Measurements from ENCODE around the gene DPEP3. TPM values are rescaled to one million over a fixed set of nuclear protein-coding genes. Genes with fewer than 3 reads are reported as not detected.
A peak's percentile ranks its signal among the peaks of the same experiment; 100 is the strongest.

The DPEP3 gene
- total and polyA plus RNA-seq, 10 donors, result 0.26 to 2.2 (median 0.93) TPM

DNA sequence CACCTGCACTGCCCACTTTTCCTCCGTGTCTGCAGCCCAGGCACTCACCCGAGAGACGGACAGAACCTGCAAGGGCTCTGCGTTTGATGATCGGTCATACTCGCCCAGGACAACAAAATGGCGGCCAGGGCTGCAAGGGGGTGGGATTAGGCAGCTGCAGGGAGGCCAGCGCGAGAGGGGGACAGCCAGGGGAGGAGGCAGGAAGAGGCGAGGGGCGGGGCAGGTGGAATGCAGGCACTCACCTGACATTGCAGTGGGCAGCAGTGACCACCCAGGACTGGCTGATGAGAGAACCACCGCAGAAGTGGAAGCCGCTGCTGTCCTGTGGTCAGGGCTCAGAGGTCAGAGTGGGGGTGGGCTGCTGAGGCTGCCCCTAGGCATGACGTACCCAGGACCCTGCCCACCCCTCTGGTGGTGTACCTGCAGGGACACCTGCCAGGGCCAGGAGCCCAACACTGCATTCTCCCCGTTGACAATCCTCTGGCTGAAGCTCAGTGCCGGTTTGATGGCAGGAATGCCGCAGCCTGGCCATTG is 49.6 kb downstream of the DPEP3 start:
- intact Hi-C loops (cut with DNase I; ENCODE audit: low total_unique reads), result loop anchor here (10.0 kb wide), 1 partner anchor 86 kb away; the partner anchor contains the start of genes CENPT, NUTF2 and THAP11
- Histone ChIP-seq H3K27me3 (replicated peaks in 1 of 7) (no peaks in the 10 kb centered on the region), H3K4me3 (no peak overlapping the region), H3K9me3 (no peaks in the 10 kb centered on the region), H3K36me3 (peaks cover 0 to 98% (median 61%) of the 10 kb centered on the region in 6 donors), H3K27ac (peak overlapping the region in 1 of 8 donors; percentile 30), H3K4me1 (peaks cover 14 to 58% (median 35%) of the 10 kb centered on the region in 6 donors)
- WGBS, 5 donors, result 92 to 96% (median 93%) methylated on average over 15 to 17 of the region's 17 CpGs
- DNase-seq, result peak; percentile 71
- no peak for TF ChIP-seq POLR2A (IDR thresholded peaks at IDR 0.05)
- TF ChIP-seq, protein P1, sequence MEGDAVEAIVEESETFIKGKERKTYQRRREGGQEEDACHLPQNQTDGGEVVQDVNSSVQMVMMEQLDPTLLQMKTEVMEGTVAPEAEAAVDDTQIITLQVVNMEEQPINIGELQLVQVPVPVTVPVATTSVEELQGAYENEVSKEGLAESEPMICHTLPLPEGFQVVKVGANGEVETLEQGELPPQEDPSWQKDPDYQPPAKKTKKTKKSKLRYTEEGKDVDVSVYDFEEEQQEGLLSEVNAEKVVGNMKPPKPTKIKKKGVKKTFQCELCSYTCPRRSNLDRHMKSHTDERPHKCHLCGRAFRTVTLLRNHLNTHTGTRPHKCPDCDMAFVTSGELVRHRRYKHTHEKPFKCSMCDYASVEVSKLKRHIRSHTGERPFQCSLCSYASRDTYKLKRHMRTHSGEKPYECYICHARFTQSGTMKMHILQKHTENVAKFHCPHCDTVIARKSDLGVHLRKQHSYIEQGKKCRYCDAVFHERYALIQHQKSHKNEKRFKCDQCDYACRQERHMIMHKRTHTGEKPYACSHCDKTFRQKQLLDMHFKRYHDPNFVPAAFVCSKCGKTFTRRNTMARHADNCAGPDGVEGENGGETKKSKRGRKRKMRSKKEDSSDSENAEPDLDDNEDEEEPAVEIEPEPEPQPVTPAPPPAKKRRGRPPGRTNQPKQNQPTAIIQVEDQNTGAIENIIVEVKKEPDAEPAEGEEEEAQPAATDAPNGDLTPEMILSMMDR (IDR thresholded peaks at IDR 0.05 in 8 of 11, conservative IDR thresholded peaks at IDR 0.05 in 3 of 11), result no peak
- peak in 1 of 3 donors; percentile 68 for TF ChIP-seq POLR2AphosphoS5 (IDR thresholded peaks at IDR 0.05)

GRCh38 chr16:67930191-67930590 is 50.1 kb downstream of the DPEP3 start:
- DNase-seq, result no peak
- H3K4me3 ChIP-seq, result no peak overlapping the region
- H3K27ac ChIP-seq, result no peak overlapping the region
- TF ChIP-seq POLR2A (IDR thresholded peaks at IDR 0.05) (no peak), POLR2AphosphoS5 (IDR thresholded peaks at IDR 0.05) (peak in 1 of 3 donors; percentile 56)
- H3K9me3 ChIP-seq, result no peaks in the 10 kb centered on the region
- no peaks in the 10 kb centered on the region for H3K27me3 ChIP-seq (replicated peaks in 1 of 7)
- peaks cover 13 to 59% (median 35%) of the 10 kb centered on the region in 6 donors for H3K4me1 ChIP-seq
- H3K36me3 ChIP-seq, result peaks cover 0 to 100% (median 60%) of the 10 kb centered on the region in 6 donors
- intact Hi-C loops (cut with DNase I; ENCODE audit: low total_unique reads), result loop anchor here (10.0 kb wide), 1 partner anchor 85 kb away; the partner anchor contains the start of genes CENPT, NUTF2 and THAP11
- 93 to 97% (median 96%) methylated on average over 14 of the region's 14 CpGs for WGBS, 5 donors

- Histone ChIP-seq H3K27me3 (replicated peaks in 1 of 7) (no peaks in the 10 kb centered on the region), H3K4me3 (no peak overlapping the region), H3K27ac (peak overlapping the region in 1 of 8 donors; percentile 27), H3K36me3 (peaks cover 0 to 96% (median 47%) of the 10 kb centered on the region in 6 donors), H3K9me3 (no peaks in the 10 kb centered on the region), H3K4me1 (peaks cover 8 to 57% (median 26%) of the 10 kb centered on the region in 6 donors)
- peak; percentile 92 for DNase-seq
- 47 to 57% (median 51%) methylated on average over 11 to 16 of the region's 16 CpGs for WGBS, 5 donors
- intact Hi-C loops (cut with DNase I; ENCODE audit: low total_unique reads), result loop anchor here (10.0 kb wide), 1 partner anchor 254 kb away; no protein-coding TSS in a partner anchor
- TF ChIP-seq POLR2AphosphoS5 (IDR thresholded peaks at IDR 0.05), result peak; percentile 65 to 70 (median 68)
- TF ChIP-seq, protein P1 (IDR thresholded peaks at IDR 0.05 in 8 of 11, conservative IDR thresholded peaks at IDR 0.05 in 3 of 11), result peak; percentile 70 to 90 (median 84)
- no peak for TF ChIP-seq POLR2A (IDR thresholded peaks at IDR 0.05)
Observed at GRCh38 chr16:67928561-67929364, 51.5 kb downstream of the DPEP3 start.

GRCh38 chr16:67928147-67928546 is 52.2 kb downstream of the DPEP3 start:
- peak; percentile 72 for DNase-seq
- Histone ChIP-seq H3K4me3 (no peak overlapping the region), H3K27ac (peak overlapping the region in 1 of 8 donors; percentile 27), H3K27me3 (replicated peaks in 1 of 7) (no peaks in the 10 kb centered on the region), H3K9me3 (no peaks in the 10 kb centered on the region), H3K36me3 (peaks cover 0 to 96% (median 46%) of the 10 kb centered on the region in 6 donors), H3K4me1 (peaks cover 8 to 54% (median 26%) of the 10 kb centered on the region in 6 donors)
- TF ChIP-seq POLR2A (IDR thresholded peaks at IDR 0.05), result no peak
- TF ChIP-seq, protein P1 (IDR thresholded peaks at IDR 0.05 in 8 of 11, conservative IDR thresholded peaks at IDR 0.05 in 3 of 11), result no peak
- no peak for TF ChIP-seq POLR2AphosphoS5 (IDR thresholded peaks at IDR 0.05)
- WGBS, 5 donors, result 84 to 90% (median 87%) methylated on average over 5 to 7 of the region's 7 CpGs
- intact Hi-C loops (cut with DNase I; ENCODE audit: low total_unique reads), result loop anchor here (10.0 kb wide), 1 partner anchor 253 kb away; no protein-coding TSS in a partner anchor
